Glutamatergic neuron (in vitro differentiated cells): ENCODE results near the gene CASP10. TPM values are rescaled to one million over a fixed set of nuclear protein-coding genes. Genes with fewer than 3 reads are reported as not detected.

Source experiments
- DNase-seq: peaks from one replicate; pipeline ENCODE4 v3.0.0; 2022
- H3K27ac Mint-ChIP-seq: one replicate; pipeline ENCODE4 v1.8.0; 2020; ENCODE audit warnings: mild to moderate bottlenecking, mixed read lengths, inconsistent platforms; ENCODE audit not compliant: unreplicated experiment
- H3K27me3 Mint-ChIP-seq: one replicate; pipeline ENCODE4 v1.8.0; 2020; ENCODE audit warnings: mild to moderate bottlenecking, moderate library complexity, mixed read lengths, inconsistent platforms; ENCODE audit not compliant: unreplicated experiment
- H3K36me3 Mint-ChIP-seq: one replicate; pipeline ENCODE4 v1.8.0; 2020; ENCODE audit warnings: mild to moderate bottlenecking, mixed read lengths, inconsistent platforms; ENCODE audit not compliant: unreplicated experiment
- H3K4me1 Mint-ChIP-seq: one replicate; pipeline ENCODE4 v1.8.0; 2020; ENCODE audit warnings: mild to moderate bottlenecking, low read depth, mixed read lengths, inconsistent platforms; ENCODE audit not compliant: unreplicated experiment
- H3K4me3 Mint-ChIP-seq: one replicate; pipeline ENCODE4 v1.8.0; 2020; ENCODE audit warnings: mild to moderate bottlenecking, mixed read lengths, inconsistent platforms; ENCODE audit not compliant: unreplicated experiment
- H3K9me3 Mint-ChIP-seq: one replicate; pipeline ENCODE4 v1.8.0; 2020; ENCODE audit warnings: mild to moderate bottlenecking, moderate library complexity, mixed read lengths, inconsistent platforms; ENCODE audit not compliant: unreplicated experiment
- total RNA-seq: library from RNA; stranded (reverse); fragmentation: NEBNext Ultra II Directional; extraction: Animal tissue kit (Norgen Biotek cat#: 25700); gene quantifications from one replicate; pipeline ENCODE4 v1.2.1, GENCODE V29; 2021; ENCODE audit not compliant: unreplicated experiment
- TF ChIP-seq, protein P1 (sequence below): fragments of 200-600 bp; sonication (generic); IDR thresholded peaks from one replicate; pipeline ENCODE4 v1.5.0; 2021; ENCODE audit not compliant: partially characterized antibody, unreplicated experiment

Gene CASP10
- total RNA-seq, 1 donor from 2014 or later, result not detected

- H3K4me3 Mint-ChIP-seq, result no peak overlapping the region
- TF ChIP-seq, protein P1, sequence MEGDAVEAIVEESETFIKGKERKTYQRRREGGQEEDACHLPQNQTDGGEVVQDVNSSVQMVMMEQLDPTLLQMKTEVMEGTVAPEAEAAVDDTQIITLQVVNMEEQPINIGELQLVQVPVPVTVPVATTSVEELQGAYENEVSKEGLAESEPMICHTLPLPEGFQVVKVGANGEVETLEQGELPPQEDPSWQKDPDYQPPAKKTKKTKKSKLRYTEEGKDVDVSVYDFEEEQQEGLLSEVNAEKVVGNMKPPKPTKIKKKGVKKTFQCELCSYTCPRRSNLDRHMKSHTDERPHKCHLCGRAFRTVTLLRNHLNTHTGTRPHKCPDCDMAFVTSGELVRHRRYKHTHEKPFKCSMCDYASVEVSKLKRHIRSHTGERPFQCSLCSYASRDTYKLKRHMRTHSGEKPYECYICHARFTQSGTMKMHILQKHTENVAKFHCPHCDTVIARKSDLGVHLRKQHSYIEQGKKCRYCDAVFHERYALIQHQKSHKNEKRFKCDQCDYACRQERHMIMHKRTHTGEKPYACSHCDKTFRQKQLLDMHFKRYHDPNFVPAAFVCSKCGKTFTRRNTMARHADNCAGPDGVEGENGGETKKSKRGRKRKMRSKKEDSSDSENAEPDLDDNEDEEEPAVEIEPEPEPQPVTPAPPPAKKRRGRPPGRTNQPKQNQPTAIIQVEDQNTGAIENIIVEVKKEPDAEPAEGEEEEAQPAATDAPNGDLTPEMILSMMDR, result no peak
- H3K27me3 Mint-ChIP-seq, result peaks cover 2% of the 10 kb centered on the region
- H3K9me3 Mint-ChIP-seq, result peaks cover 1% of the 10 kb centered on the region
- peaks cover under 1% of the 10 kb centered on the region for H3K4me1 Mint-ChIP-seq
- DNase-seq, result no peak
- no peaks in the 10 kb centered on the region for H3K36me3 Mint-ChIP-seq
- no peak overlapping the region for H3K27ac Mint-ChIP-seq
Measured at GRCh38 chr2:201197781-201198180, 14.8 kb downstream of the CASP10 start.

DNA sequence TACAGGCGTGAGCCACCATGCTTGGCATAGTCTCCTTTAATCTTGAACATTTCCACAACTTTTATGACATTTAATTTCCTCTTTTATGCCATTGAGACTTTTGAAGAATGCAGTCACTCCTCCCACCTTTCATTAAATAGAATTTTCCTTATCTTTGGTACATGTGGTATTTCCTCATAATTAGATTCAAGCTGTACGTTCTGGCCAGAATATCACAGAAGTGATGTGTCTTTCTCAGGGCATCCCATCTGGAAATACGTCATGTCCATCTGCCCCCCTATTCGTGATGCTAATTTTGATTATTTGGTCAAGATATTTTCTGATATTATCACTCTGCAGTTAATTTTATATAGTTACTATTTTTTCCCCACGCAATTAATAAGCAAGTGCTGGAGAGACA is 16.9 kb downstream of the CASP10 start:
- Mint-ChIP-seq H3K36me3 (no peaks in the 10 kb centered on the region), H3K27ac (no peak overlapping the region), H3K27me3 (peaks cover 2% of the 10 kb centered on the region), H3K4me3 (no peak overlapping the region), H3K9me3 (peaks cover 1% of the 10 kb centered on the region), H3K4me1 (peaks cover 2% of the 10 kb centered on the region)
- TF ChIP-seq, protein P1, result no peak
- DNase-seq, result no peak

- H3K27me3 Mint-ChIP-seq, result peaks cover 2% of the 10 kb centered on the region
- no peaks in the 10 kb centered on the region for H3K36me3 Mint-ChIP-seq
- peaks cover 2% of the 10 kb centered on the region for H3K4me1 Mint-ChIP-seq
- H3K4me3 Mint-ChIP-seq, result no peak overlapping the region
- TF ChIP-seq, protein P1, result no peak
- H3K27ac Mint-ChIP-seq, result no peak overlapping the region
- no peak for DNase-seq
- peaks cover 1% of the 10 kb centered on the region for H3K9me3 Mint-ChIP-seq
Measured at GRCh38 chr2:201200345-201200744, 17.4 kb downstream of the CASP10 start.

GRCh38 chr2:201201371-201201770 is 18.4 kb downstream of the CASP10 start:
- H3K4me3 Mint-ChIP-seq, result no peak overlapping the region
- H3K9me3 Mint-ChIP-seq, result peaks cover 1% of the 10 kb centered on the region
- DNase-seq, result no peak
- H3K27me3 Mint-ChIP-seq, result peaks cover 2% of the 10 kb centered on the region
- H3K36me3 Mint-ChIP-seq, result no peaks in the 10 kb centered on the region
- H3K27ac Mint-ChIP-seq, result no peak overlapping the region
- peaks cover 8% of the 10 kb centered on the region for H3K4me1 Mint-ChIP-seq
- TF ChIP-seq, protein P1, result no peak

DNA sequence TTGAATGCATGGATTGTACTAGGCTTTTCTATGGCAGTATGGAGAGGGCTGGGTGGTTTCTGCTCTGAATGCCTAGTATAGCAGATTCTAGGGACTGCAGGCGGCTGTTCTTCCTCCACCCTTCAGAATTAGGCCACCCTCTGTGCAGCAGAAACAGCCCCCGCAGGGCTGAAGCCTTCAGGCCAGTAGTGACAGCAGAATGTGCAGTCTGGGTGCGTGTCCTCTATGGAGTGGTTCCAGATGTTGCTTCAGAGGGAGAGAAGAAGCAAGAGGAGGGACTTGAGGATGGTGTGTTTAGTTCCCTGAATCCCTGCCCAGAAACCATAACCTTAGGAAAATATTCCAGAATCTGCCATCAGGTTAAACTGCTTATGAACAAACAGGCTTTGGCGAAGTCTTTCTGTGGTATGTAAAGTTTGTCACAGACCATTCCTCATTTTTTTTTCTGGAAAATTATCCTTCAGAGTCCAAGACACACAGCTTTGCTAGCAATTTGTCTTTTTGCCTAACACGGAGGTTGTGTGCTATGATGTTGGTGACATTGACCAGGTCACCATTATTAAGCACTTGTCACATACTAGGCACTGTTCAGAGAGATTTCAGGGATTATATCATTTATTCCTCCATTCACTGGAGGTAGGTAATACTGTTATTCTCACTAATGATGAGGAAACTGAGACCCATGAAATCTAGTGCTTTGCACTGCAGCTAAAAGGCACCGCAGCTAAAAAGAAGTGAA is 21.1 kb downstream of the CASP10 start:
- H3K27me3 Mint-ChIP-seq, result no peaks in the 10 kb centered on the region
- H3K27ac Mint-ChIP-seq, result no peak overlapping the region
- no peak for DNase-seq
- peaks cover 15% of the 10 kb centered on the region for H3K4me1 Mint-ChIP-seq
- H3K4me3 Mint-ChIP-seq, result no peak overlapping the region
- H3K36me3 Mint-ChIP-seq, result no peaks in the 10 kb centered on the region
- H3K9me3 Mint-ChIP-seq, result no peaks in the 10 kb centered on the region
- TF ChIP-seq, protein P1, result no peak
